ENCODE results near the gene DVL3. TPM values are rescaled to one million over a fixed set of nuclear protein-coding genes. Genes with fewer than 3 reads are reported as not detected.
A peak's percentile ranks its signal among the peaks of the same experiment; 100 is the strongest.

The DVL3 gene
- total RNA-seq, 1 experiment from 2014 or later: 86.7 TPM

DNA sequence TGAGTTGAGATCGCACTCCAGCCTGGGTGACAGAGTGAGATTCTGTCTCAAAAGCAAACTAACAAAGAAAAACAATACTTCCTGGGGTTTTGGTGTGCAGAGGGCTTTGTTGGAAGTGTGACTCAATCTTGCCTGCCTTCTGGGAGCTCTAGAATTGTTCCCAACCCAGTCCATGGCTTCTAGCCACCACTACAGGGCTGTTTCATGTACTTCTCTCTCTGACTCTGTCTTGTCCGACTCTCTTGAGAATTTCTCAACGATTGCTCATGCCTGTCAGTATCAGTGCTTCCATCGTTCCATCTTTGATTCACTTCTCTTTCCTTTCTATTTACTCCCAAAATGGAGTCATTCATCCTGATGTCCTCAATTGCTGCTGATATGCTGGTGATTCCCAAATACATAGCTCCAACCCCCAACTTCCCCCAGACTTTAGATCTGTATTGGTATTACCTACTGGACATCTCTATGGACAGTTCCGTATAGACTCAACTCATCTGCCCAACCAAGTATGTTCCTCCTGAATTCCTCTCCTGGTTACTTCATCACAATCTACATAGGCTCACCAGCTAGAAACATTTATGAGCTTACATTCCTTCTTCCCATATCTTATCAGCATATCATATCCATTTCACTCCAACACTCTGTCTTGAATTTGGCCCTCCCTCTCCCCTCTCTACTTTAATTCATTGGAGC lies 17.6 kb downstream of the DVL3 start:
- H3K9me3 Mint-ChIP-seq (ENCODE audit: unreplicated experiment): no peaks in the 10 kb centered on the region
- peak overlapping the region; percentile 11 for H3K27ac Mint-ChIP-seq (ENCODE audit: unreplicated experiment)
- POLR2A ChIA-PET: interaction anchor here (1.0 to 1.1 kb wide), 2 partner anchors 13 to 38 kb away, joined by 3 to 4 read pairs; partner anchors contain the start of genes ABCF3 and EIF2B5
- BruUV-seq (replicated peaks): no TSS peak
- Histone ChIP-seq H3K36me3 (ENCODE audit: control insufficient read depth, insufficient read depth, low read length) (peaks cover 2% of the 10 kb centered on the region; the same call in 1 of the 2 replicates), H3K27me3 (replicated peaks; ENCODE audit: control insufficient read depth, insufficient read depth, low read length) (no peaks in the 10 kb centered on the region), H3K9me3 (no peaks in the 10 kb centered on the region), H3K4me1 (peaks cover 19% of the 10 kb centered on the region), H3K4me3 (ENCODE audit: low read depth, low read length) (no peak overlapping the region)
- TF ChIP-seq, protein P1, sequence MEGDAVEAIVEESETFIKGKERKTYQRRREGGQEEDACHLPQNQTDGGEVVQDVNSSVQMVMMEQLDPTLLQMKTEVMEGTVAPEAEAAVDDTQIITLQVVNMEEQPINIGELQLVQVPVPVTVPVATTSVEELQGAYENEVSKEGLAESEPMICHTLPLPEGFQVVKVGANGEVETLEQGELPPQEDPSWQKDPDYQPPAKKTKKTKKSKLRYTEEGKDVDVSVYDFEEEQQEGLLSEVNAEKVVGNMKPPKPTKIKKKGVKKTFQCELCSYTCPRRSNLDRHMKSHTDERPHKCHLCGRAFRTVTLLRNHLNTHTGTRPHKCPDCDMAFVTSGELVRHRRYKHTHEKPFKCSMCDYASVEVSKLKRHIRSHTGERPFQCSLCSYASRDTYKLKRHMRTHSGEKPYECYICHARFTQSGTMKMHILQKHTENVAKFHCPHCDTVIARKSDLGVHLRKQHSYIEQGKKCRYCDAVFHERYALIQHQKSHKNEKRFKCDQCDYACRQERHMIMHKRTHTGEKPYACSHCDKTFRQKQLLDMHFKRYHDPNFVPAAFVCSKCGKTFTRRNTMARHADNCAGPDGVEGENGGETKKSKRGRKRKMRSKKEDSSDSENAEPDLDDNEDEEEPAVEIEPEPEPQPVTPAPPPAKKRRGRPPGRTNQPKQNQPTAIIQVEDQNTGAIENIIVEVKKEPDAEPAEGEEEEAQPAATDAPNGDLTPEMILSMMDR (IDR thresholded peaks at IDR 0.05; ENCODE audit: insufficient read depth in 1 of 2, low read depth in 1 of 2, low read length in 1 of 2, severe bottlenecking in 1 of 2, unreplicated experiment in 1 of 2): no peak
- CTCF ChIA-PET: interaction anchor here (0.7 to 1.0 kb wide), 2 partner anchors 133 to 155 kb away, joined by 3 to 4 read pairs; partner anchors contain the start of gene ABCC5
- H3K36me3 Mint-ChIP-seq (ENCODE audit: insufficient read depth, unreplicated experiment): peaks cover 40% of the 10 kb centered on the region
- intact Hi-C loops (cut with micrococcal nuclease; ENCODE audit: unreplicated experiment): loop anchor here (5.0 kb wide), 1 partner anchor 41 kb away; no protein-coding TSS in a partner anchor
- DNase-seq: no peak
- H3K27me3 Mint-ChIP-seq (ENCODE audit: insufficient read depth, unreplicated experiment): no peaks in the 10 kb centered on the region
- H3K4me3 Mint-ChIP-seq (ENCODE audit: unreplicated experiment): no peak overlapping the region
- H3K4me1 Mint-ChIP-seq (ENCODE audit: low read depth, unreplicated experiment): peaks cover 7% of the 10 kb centered on the region

DNA sequence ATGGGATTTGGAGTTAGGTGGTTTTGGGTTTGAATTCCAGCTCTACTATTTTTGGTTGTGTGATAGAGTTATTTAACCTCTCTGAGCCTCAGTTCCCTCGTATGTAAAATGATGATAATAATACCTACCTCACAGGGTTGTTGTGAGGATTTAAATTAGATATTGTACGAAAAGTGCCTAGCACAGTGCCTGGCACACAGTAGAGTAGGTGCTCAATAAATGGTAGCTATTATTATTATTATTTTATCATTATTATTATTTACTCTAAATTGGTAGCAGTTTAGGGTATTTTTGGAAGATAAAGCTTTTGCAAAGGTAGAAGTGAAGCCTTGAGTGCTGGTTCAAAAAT lies 18.2 kb downstream of the DVL3 start:
- intact Hi-C loops (cut with micrococcal nuclease; ENCODE audit: unreplicated experiment): loop anchor here (5.0 kb wide), 1 partner anchor 41 kb away; no protein-coding TSS in a partner anchor
- Histone ChIP-seq H3K36me3 (ENCODE audit: control insufficient read depth, insufficient read depth, low read length) (peaks cover 2% of the 10 kb centered on the region; the same call in 1 of the 2 replicates), H3K4me3 (ENCODE audit: low read depth, low read length) (no peak overlapping the region), H3K9me3 (no peaks in the 10 kb centered on the region), H3K4me1 (peaks cover 19% of the 10 kb centered on the region), H3K27me3 (replicated peaks; ENCODE audit: control insufficient read depth, insufficient read depth, low read length) (no peaks in the 10 kb centered on the region)
- ChIA-PET POLR2A (interaction anchor here (1.0 to 1.1 kb wide), 2 partner anchors 13 to 39 kb away, joined by 3 to 4 read pairs; partner anchors contain the start of genes ABCF3 and EIF2B5), CTCF (interaction anchor here (1.0 kb wide), 1 partner anchor 133 kb away, joined by 4 read pairs; no protein-coding TSS in a partner anchor)
- Mint-ChIP-seq H3K36me3 (ENCODE audit: insufficient read depth, unreplicated experiment) (peaks cover 44% of the 10 kb centered on the region), H3K27me3 (ENCODE audit: insufficient read depth, unreplicated experiment) (no peaks in the 10 kb centered on the region), H3K4me3 (ENCODE audit: unreplicated experiment) (no peak overlapping the region), H3K9me3 (ENCODE audit: unreplicated experiment) (no peaks in the 10 kb centered on the region), H3K4me1 (ENCODE audit: low read depth, unreplicated experiment) (peaks cover 7% of the 10 kb centered on the region), H3K27ac (ENCODE audit: unreplicated experiment) (peak overlapping the region; percentile 11)
- no peak for DNase-seq
- BruUV-seq (replicated peaks): no TSS peak
- TF ChIP-seq, protein P1 (IDR thresholded peaks at IDR 0.05; ENCODE audit: insufficient read depth in 1 of 2, low read depth in 1 of 2, low read length in 1 of 2, severe bottlenecking in 1 of 2, unreplicated experiment in 1 of 2): no peak

DNA sequence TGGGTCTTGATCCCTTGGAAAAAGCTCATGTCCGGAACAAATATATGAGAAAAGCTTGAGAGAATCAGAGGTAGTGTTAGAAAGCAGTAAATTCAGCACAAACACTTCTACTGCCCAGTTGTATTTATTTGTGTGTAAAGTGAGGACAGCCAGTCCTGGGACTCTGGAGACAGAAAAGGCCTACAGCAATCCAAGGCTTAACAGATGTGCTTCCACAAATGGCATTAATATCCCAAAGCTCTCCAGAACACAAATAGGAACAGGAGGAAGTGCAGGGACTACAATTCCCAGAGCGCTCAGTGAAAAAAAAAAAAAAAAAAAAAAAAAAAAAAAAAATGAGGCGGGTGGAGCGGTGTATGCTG lies 19.1 kb downstream of the DVL3 start:
- no peak overlapping the region for H3K4me3 ChIP-seq (ENCODE audit: low read depth, low read length)

More for the DNA sequence above, 19.1 kb downstream of the DVL3 start:
- H3K4me3 Mint-ChIP-seq (ENCODE audit: unreplicated experiment): peak overlapping the region; percentile 97
- intact Hi-C loops (cut with micrococcal nuclease; ENCODE audit: unreplicated experiment): loop anchor here (1.0 to 5.0 kb wide), 4 partner anchors 11 to 125 kb away; partner anchors contain the start of gene PSMD2
- TF ChIP-seq, protein P1 (IDR thresholded peaks at IDR 0.05; ENCODE audit: insufficient read depth in 1 of 2, low read depth in 1 of 2, low read length in 1 of 2, severe bottlenecking in 1 of 2, unreplicated experiment in 1 of 2): no peak
- DNase-seq: no peak
- peak overlapping the region; percentile 94 for H3K27ac Mint-ChIP-seq (ENCODE audit: unreplicated experiment)
- H3K9me3 Mint-ChIP-seq (ENCODE audit: unreplicated experiment): no peaks in the 10 kb centered on the region
- no peaks in the 10 kb centered on the region for H3K27me3 Mint-ChIP-seq (ENCODE audit: insufficient read depth, unreplicated experiment)
- peaks cover 7% of the 10 kb centered on the region for H3K4me1 Mint-ChIP-seq (ENCODE audit: low read depth, unreplicated experiment)
- Histone ChIP-seq H3K4me1 (peaks cover 19% of the 10 kb centered on the region), H3K9me3 (no peaks in the 10 kb centered on the region), H3K27me3 (replicated peaks; ENCODE audit: control insufficient read depth, insufficient read depth, low read length) (no peaks in the 10 kb centered on the region), H3K36me3 (ENCODE audit: control insufficient read depth, insufficient read depth, low read length) (peaks cover 4% of the 10 kb centered on the region; the same call in 1 of the 2 replicates)
- ChIA-PET POLR2A (interaction anchor here (0.6 to 1.6 kb wide), 2 partner anchors 11 to 608 kb away, joined by 5 to 8 read pairs; partner anchors contain the start of gene ABCF3), CTCF (interaction anchor here (0.6 to 1.5 kb wide), 4 partner anchors 18 to 76 kb away, joined by 3 to 10 read pairs (median 6); partner anchors contain the start of gene EIF2B5)
- H3K36me3 Mint-ChIP-seq (ENCODE audit: insufficient read depth, unreplicated experiment): peaks cover 35% of the 10 kb centered on the region
- no TSS peak for BruUV-seq (replicated peaks)
